Spleen (tissue), 11 donors: Measurements from ENCODE around the gene IGF2BP1. TPM values are rescaled to one million over a fixed set of nuclear protein-coding genes. Genes with fewer than 3 reads are reported as not detected.

Experiments
- DNase-seq: peaks from one replicate; pipeline ENCODE4 v3.0.0-alpha.2; 2020
- H3K27ac ChIP-seq, 8 donors: fragments of 200-600 bp; sonication (generic) in 7 of 8; 1 replicate in 4 of 8; 2 replicates in 4 of 8; pipeline versions ENCODE4 v1.5.0 to v1.8.0; 2016 to 2021; ENCODE audit warnings: inconsistent platforms in 4 of 8, mild to moderate bottlenecking in 4 of 8, moderate library complexity in 1 of 8
- H3K27me3 ChIP-seq, 7 donors: fragments of 200-600 bp; sonication (generic) in 6 of 7; replicated peaks in 1 of 7; 1 replicate in 4 of 7; 2 replicates in 3 of 7; pipeline versions ENCODE4 v1.5.0 to v1.8.0; 2016 to 2021; ENCODE audit warnings: inconsistent platforms in 3 of 7, mild to moderate bottlenecking in 1 of 7
- H3K36me3 ChIP-seq, 6 donors: fragments of 200-600 bp; sonication (generic) in 5 of 6; 1 replicate in 4 of 6; 2 replicates in 2 of 6; pipeline versions ENCODE4 v1.5.0 to v1.8.0; 2016 to 2021; ENCODE audit warnings: inconsistent platforms in 2 of 6
- H3K4me1 ChIP-seq, 6 donors: fragments of 200-600 bp; sonication (generic) in 5 of 6; 1 replicate in 3 of 6; 2 replicates in 3 of 6; pipeline versions ENCODE4 v1.5.0 to v1.8.0; 2016 to 2021; ENCODE audit warnings: inconsistent platforms in 3 of 6
- H3K4me3 ChIP-seq, 8 donors: fragments of 200-600 bp; sonication (generic) in 7 of 8; 1 replicate in 4 of 8; 2 replicates in 4 of 8; pipeline versions ENCODE4 v1.5.0 to v1.8.0; 2016 to 2021; ENCODE audit warnings: inconsistent platforms in 4 of 8, mild to moderate bottlenecking in 4 of 8, moderate library complexity in 2 of 8
- H3K9me3 ChIP-seq, 8 donors: fragments of 200-600 bp; sonication (generic) in 7 of 8; 1 replicate in 4 of 8; 2 replicates in 4 of 8; pipeline versions ENCODE4 v1.5.0 to v1.8.0; 2016 to 2021; ENCODE audit warnings: inconsistent platforms in 4 of 8
- CTCF ChIP-seq, 11 experiments: fragments of 200-600 bp in 7 of 11; fragments of 450-650 bp in 4 of 11; sonication (generic) in 4 of 11; IDR thresholded peaks in 8 of 11; conservative IDR thresholded peaks in 3 of 11; 1 replicate in 7 of 11; 2 replicates in 4 of 11; pipeline versions ENCODE4 v1.4.0 to v1.8.0; 2016 to 2021; ENCODE audit warnings: antibody characterized with exemption in 11 of 11, inconsistent platforms in 4 of 11, mild to moderate bottlenecking in 1 of 11
- POLR2A ChIP-seq, 3 donors: fragments of 450-650 bp; IDR thresholded peaks; one replicate each; pipeline ENCODE4 v1.5.1; 2017; ENCODE audit warnings: antibody characterized with exemption in 3 of 3, mild to moderate bottlenecking in 1 of 3
- POLR2AphosphoS5 ChIP-seq, 3 donors: sonication (generic); formaldehyde crosslinking; IDR thresholded peaks; one replicate each; pipeline ENCODE4 v1.5.1; 2017; ENCODE audit warnings: antibody characterized with exemption in 3 of 3
- WGBS, 5 donors: extraction: QIAGEN DNeasy Blood & Tissue Kit in 3 of 5; methylation state at CpG; one replicate each; pipeline versions ENCODE4 v1.1.5 to v1.1.7; 2013 to 2018; 5-methylcytosine and 5-hydroxymethylcytosine counted together
- intact Hi-C: fragments of 100-400 bp; cut with DNase I; formaldehyde crosslinking; loops from one replicate; pipeline ENCODE4 v1.15.0; 2023; ENCODE audit warnings: low total_unique reads
- polyA plus RNA-seq, 3 donors: library from polyadenylated mRNA; stranded (reverse); fragments of 200-250 nt; gene quantifications; one replicate each; pipeline ENCODE4 v1.2.1, GENCODE V29; 2013
- total RNA-seq, 7 donors: library from RNA; depleted of rRNA in 3 of 7; stranded (reverse); fragments of >200 nt in 3 of 7; fragmentation: NEBNext Ultra II Directional in 4 of 7; extraction: Animal tissue kit (Norgen Biotek cat#: 25700) in 4 of 7; gene quantifications; one replicate each; pipeline versions ENCODE4 v1.1.0 to v1.2.1, GENCODE V29; 2016 to 2021
- donor health status: healthy with polysubstance abuse.
- donor health status: DM: no; HTN: no; CAD: no; lungs with moderate emphysema.
- donor health status: DM: no; HTN: no; CAD: no.
- donor health status: Bipolar disorder and iron deficiency.
- donor health status: healthy.
- donor health status: DM: no; HTN: no; CAD: no.
- donor health status: DM: yes; HTN: yes; CAD: no.

IGF2BP1 gene
- total and polyA plus RNA-seq, 10 donors = 0.17 TPM; not detected in 9

DNA sequence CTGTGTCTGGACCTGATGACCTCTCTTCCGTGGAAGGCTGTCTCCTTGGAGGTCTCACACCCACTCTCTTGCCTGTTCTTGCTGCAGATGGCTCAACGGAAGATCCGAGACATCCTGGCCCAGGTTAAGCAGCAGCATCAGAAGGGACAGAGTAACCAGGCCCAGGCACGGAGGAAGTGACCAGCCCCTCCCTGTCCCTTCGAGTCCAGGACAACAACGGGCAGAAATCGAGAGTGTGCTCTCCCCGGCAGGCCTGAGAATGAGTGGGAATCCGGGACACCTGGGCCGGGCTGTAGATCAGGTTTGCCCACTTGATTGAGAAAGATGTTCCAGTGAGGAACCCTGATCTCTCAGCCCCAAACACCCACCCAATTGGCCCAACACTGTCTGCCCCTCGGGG lies 52.1 kb downstream of the IGF2BP1 start:
- Histone ChIP-seq H3K4me3 (no peak overlapping the region), H3K36me3 (no peaks in the 10 kb centered on the region), H3K4me1 (no peaks in the 10 kb centered on the region), H3K27me3 (peaks cover 0 to 4% (median 0%) of the 10 kb centered on the region in 7 donors), H3K9me3 (no peaks in the 10 kb centered on the region), H3K27ac (no peak overlapping the region)
- TF ChIP-seq CTCF (IDR thresholded peaks at IDR 0.05 in 8 of 11, conservative IDR thresholded peaks at IDR 0.05 in 3 of 11) (no peak), POLR2AphosphoS5 (IDR thresholded peaks at IDR 0.05) (no peak), POLR2A (IDR thresholded peaks at IDR 0.05) (no peak)
- WGBS, 5 donors = 75 to 90% (median 86%) methylated on average over 11 of the region's 11 CpGs
- intact Hi-C loops = no loop called here
- DNase-seq = no peak

DNA sequence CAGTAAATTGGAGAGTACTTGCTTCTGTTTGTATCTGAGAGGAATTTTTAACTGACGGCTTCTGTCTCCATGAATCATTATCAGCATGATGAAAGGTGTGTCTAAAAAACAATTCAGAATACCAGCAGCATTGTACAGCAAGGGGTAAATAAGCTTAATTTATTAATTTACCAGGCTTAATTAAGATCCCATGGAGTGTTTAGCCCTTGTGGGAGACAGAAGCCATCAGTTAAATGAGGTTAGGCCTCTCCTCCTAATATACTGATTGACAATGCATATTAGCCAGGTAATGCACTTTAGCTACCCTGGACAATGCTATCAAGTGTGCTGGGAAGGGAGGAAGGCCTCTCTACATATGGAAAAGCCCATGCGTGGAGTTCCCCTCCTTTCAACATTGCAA lies 53.4 kb downstream of the IGF2BP1 start:
- Histone ChIP-seq H3K36me3 (no peaks in the 10 kb centered on the region), H3K9me3 (no peaks in the 10 kb centered on the region), H3K4me1 (no peaks in the 10 kb centered on the region), H3K27ac (no peak overlapping the region), H3K4me3 (no peak overlapping the region), H3K27me3 (peaks cover 0 to 5% (median 0%) of the 10 kb centered on the region in 7 donors)
- DNase-seq = no peak
- TF ChIP-seq POLR2A (IDR thresholded peaks at IDR 0.05) = no peak
- 90 to 99% (median 94%) methylated on average over 2 of the region's 2 CpGs for WGBS, 5 donors
- intact Hi-C loops = no loop called here

GRCh38 chr17:49051269-49051668 lies 54.1 kb downstream of the IGF2BP1 start:
- Histone ChIP-seq H3K27me3 (peaks cover 0 to 5% (median 0%) of the 10 kb centered on the region in 7 donors), H3K4me3 (no peak overlapping the region), H3K27ac (no peak overlapping the region), H3K4me1 (no peaks in the 10 kb centered on the region), H3K36me3 (no peaks in the 10 kb centered on the region), H3K9me3 (no peaks in the 10 kb centered on the region)
- no peak for TF ChIP-seq CTCF (IDR thresholded peaks at IDR 0.05 in 8 of 11, conservative IDR thresholded peaks at IDR 0.05 in 3 of 11)
- TF ChIP-seq POLR2A (IDR thresholded peaks at IDR 0.05) = no peak
- TF ChIP-seq POLR2AphosphoS5 (IDR thresholded peaks at IDR 0.05) = no peak
- intact Hi-C loops = no loop called here
- WGBS, 5 donors = 80 to 100% (median 91%) methylated on average over 1 of the region's 1 CpG
- DNase-seq = no peak

- intact Hi-C loops = no loop called here
- no peak overlapping the region for H3K27ac ChIP-seq
- TF ChIP-seq CTCF (IDR thresholded peaks at IDR 0.05 in 8 of 11, conservative IDR thresholded peaks at IDR 0.05 in 3 of 11) = no peak
- no peaks in the 10 kb centered on the region for H3K36me3 ChIP-seq
- H3K4me3 ChIP-seq = no peak overlapping the region
- no peaks in the 10 kb centered on the region for H3K4me1 ChIP-seq
- WGBS, 5 donors = 80 to 84% (median 81%) methylated on average over 5 to 6 of the region's 6 CpGs
- H3K27me3 ChIP-seq = peaks cover 0 to 16% (median 0%) of the 10 kb centered on the region in 7 donors
- no peaks in the 10 kb centered on the region for H3K9me3 ChIP-seq
- no peak for DNase-seq
These were observed 56.1 kb downstream of the IGF2BP1 start for GRCh38 chr17:49053171-49053829.
